Endodermal cell (in vitro differentiated cells): Measurements from ENCODE around the gene NUDT21. TPM values are rescaled to one million over a fixed set of nuclear protein-coding genes. Genes with fewer than 3 reads are reported as not detected.

Experiments
- DNase-seq: peaks from one replicate; pipeline ENCODE4 v3.0.0-alpha.2; 2017
- H3K27ac ChIP-seq: 2 replicates; pipeline ENCODE4 v1.5.1; 2013; ENCODE audit warnings: mild to moderate bottlenecking, low read depth, low read length, moderate library complexity
- H3K27me3 ChIP-seq: 2 replicates; pipeline ENCODE4 v1.6.1; 2013; ENCODE audit warnings: mild to moderate bottlenecking, low read length, moderate library complexity; ENCODE audit not compliant: insufficient read depth, control insufficient read depth, poor library complexity, severe bottlenecking
- H3K36me3 ChIP-seq: 2 replicates; pipeline ENCODE4 v1.7.0; 2013; ENCODE audit warnings: mild to moderate bottlenecking, low read length, moderate library complexity; ENCODE audit not compliant: control insufficient read depth, insufficient read depth
- H3K4me1 ChIP-seq: one replicate; pipeline ENCODE4 v1.7.0; 2013; ENCODE audit warnings: low read length; ENCODE audit not compliant: control insufficient read depth, insufficient read depth
- H3K4me3 ChIP-seq: 2 replicates; pipeline ENCODE4 v1.5.1; 2013; ENCODE audit warnings: mild to moderate bottlenecking, low read length, moderate library complexity
- H3K9ac ChIP-seq: 2 replicates; pipeline ENCODE4 v1.6.1; 2013; ENCODE audit warnings: mild to moderate bottlenecking, low read length, moderate library complexity; ENCODE audit not compliant: poor library complexity, severe bottlenecking; ENCODE audit errors: extremely low read depth
- H3K9me3 ChIP-seq: 2 replicates; pipeline ENCODE4 v1.6.1; 2013; ENCODE audit warnings: mild to moderate bottlenecking, low read length, moderate library complexity; ENCODE audit not compliant: control insufficient read depth
- H3K27ac Mint-ChIP-seq: 2 replicates; pipeline ENCODE4 v1.8.0; 2020; ENCODE audit warnings: mixed read lengths
- H3K27me3 Mint-ChIP-seq: 2 replicates; pipeline ENCODE4 v1.8.0; 2021; ENCODE audit warnings: mild to moderate bottlenecking, mixed read lengths; ENCODE audit not compliant: insufficient read depth
- H3K36me3 Mint-ChIP-seq: 2 replicates; pipeline ENCODE4 v1.8.0; 2020; ENCODE audit warnings: low read depth, mixed read lengths
- H3K4me1 Mint-ChIP-seq: 2 replicates; pipeline ENCODE4 v1.8.0; 2020; ENCODE audit warnings: mixed read lengths
- H3K4me3 Mint-ChIP-seq: 2 replicates; pipeline ENCODE4 v1.8.0; 2020; ENCODE audit warnings: mild to moderate bottlenecking, moderate library complexity, mixed read lengths
- H3K9me3 Mint-ChIP-seq: 2 replicates; pipeline ENCODE4 v1.8.0; 2020; ENCODE audit warnings: mild to moderate bottlenecking, mixed read lengths
- WGBS, 2 experiments: methylation state at CpG; one replicate each; pipeline versions ENCODE4 v1.1.5 to v1.1.7; 2013; ENCODE audit warnings: missing lambda C conversion rate in 2 of 2, mixed read lengths in 1 of 2; ENCODE audit not compliant: insufficient coverage in 1 of 2, insufficient read length in 1 of 2; 5-methylcytosine and 5-hydroxymethylcytosine counted together
- total RNA-seq, 2 donors: library from RNA; stranded (reverse); fragmentation: NEBNext Ultra II Directional in 1 of 2; extraction: Animal tissue kit (Norgen Biotek cat#: 25700) in 1 of 2; gene quantifications; 2 replicates in 1 of 2; 3 replicates in 1 of 2; pipeline ENCODE4 v1.2.1, GENCODE V29; 2021
- TF ChIP-seq, protein P1 (sequence below): fragments of 200-600 bp; sonication (generic); conservative IDR thresholded peaks from 2 replicates; pipeline ENCODE4 v1.5.0; 2021; ENCODE audit warnings: antibody characterized with exemption, mild to moderate bottlenecking

Gene NUDT21
- total RNA-seq, 2 donors from 2014 or later: 177 to 185 TPM

DNA sequence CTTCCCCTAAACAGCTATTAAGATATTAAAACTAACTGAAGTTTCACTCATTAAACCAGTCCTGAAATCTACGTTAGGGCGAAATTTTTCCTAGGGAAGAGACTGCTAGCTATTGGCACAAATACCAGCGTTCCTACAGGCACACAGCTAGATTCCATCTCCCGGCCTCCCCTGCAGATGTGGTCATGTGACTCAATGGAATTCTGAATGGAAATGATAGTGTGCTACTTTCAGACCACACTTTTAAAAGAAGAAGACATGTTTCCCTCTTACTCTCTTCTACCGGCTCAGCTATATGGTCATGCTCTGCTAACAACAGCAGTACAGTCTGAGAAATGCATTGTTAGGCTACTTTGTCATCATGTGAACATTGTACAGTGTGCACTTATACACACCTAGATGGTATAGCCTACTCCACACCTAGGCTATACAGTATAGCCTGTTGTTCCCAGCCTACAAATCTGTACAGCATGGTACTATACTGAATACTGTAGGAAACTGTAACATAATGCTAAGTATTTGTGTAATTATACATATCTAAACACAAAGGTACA lies 31.6 kb upstream of the NUDT21 start:
- no peak overlapping the region for H3K4me3 Mint-ChIP-seq
- no peaks in the 10 kb centered on the region for H3K9me3 ChIP-seq
- WGBS, 2 experiments: 94% methylated on average over 5 of the region's 5 CpGs; no CpG with 5 or more reads in 1 of the 2 experiments

DNA sequence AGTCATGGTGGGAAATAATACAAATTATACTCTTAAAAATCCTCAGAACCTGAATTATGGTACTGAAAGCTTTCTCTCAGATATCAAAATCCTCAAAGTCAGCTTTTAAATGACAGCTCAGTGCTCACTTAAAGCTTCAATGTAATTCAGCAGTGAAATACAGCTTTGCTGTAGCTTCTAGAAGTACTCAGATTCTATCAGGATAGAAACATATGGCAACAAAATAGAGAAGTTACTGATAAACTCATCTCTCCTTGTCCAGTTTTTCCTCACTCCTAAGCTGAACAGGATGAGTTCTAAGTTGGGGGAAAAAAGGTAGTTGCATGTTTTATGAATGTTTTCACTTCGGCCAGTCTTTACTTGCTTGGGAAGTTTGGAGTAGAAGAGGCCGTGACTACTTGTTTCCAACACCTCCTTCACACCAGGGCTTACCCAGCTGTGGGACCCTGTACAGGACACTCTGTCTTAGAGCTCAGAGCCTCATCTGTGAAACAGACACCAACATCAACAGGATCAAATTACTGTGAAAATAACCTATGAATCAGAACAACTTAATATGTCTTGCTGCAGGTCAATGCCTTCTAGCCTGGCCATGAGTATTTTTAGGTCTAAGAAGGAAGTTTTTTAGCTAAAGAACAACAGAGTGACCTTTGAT lies 30.5 kb upstream of the NUDT21 start:
- Mint-ChIP-seq H3K4me3 (no peak overlapping the region), H3K36me3 (peaks cover 48% of the 10 kb centered on the region), H3K9me3 (no peaks in the 10 kb centered on the region), H3K27ac (no peak overlapping the region), H3K27me3 (no peaks in the 10 kb centered on the region), H3K4me1 (peaks cover 4% of the 10 kb centered on the region)
- no peak for DNase-seq
- H3K9ac ChIP-seq: no peak overlapping the region
- no peaks in the 10 kb centered on the region for H3K9me3 ChIP-seq
- no peaks in the 10 kb centered on the region for H3K27me3 ChIP-seq
- peaks cover 2% of the 10 kb centered on the region for H3K4me1 ChIP-seq
- TF ChIP-seq, protein P1, sequence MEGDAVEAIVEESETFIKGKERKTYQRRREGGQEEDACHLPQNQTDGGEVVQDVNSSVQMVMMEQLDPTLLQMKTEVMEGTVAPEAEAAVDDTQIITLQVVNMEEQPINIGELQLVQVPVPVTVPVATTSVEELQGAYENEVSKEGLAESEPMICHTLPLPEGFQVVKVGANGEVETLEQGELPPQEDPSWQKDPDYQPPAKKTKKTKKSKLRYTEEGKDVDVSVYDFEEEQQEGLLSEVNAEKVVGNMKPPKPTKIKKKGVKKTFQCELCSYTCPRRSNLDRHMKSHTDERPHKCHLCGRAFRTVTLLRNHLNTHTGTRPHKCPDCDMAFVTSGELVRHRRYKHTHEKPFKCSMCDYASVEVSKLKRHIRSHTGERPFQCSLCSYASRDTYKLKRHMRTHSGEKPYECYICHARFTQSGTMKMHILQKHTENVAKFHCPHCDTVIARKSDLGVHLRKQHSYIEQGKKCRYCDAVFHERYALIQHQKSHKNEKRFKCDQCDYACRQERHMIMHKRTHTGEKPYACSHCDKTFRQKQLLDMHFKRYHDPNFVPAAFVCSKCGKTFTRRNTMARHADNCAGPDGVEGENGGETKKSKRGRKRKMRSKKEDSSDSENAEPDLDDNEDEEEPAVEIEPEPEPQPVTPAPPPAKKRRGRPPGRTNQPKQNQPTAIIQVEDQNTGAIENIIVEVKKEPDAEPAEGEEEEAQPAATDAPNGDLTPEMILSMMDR: no peak
- no peak overlapping the region for H3K4me3 ChIP-seq
- peaks cover 68% of the 10 kb centered on the region for H3K36me3 ChIP-seq
- 94 to 100% methylated on average over 1 to 2 of the region's 2 CpGs for WGBS, 2 experiments
- H3K27ac ChIP-seq: no peak overlapping the region

More for the DNA sequence above, 31.6 kb upstream of the NUDT21 start:
- H3K4me1 Mint-ChIP-seq: peaks cover 3% of the 10 kb centered on the region
- Histone ChIP-seq H3K27me3 (no peaks in the 10 kb centered on the region), H3K4me1 (peaks cover 2% of the 10 kb centered on the region), H3K27ac (no peak overlapping the region), H3K4me3 (no peak overlapping the region), H3K9ac (no peak overlapping the region), H3K36me3 (peaks cover 57% of the 10 kb centered on the region)
- no peak for DNase-seq
- H3K36me3 Mint-ChIP-seq: peaks cover 38% of the 10 kb centered on the region
- no peaks in the 10 kb centered on the region for H3K9me3 Mint-ChIP-seq
- TF ChIP-seq, protein P1: no peak
- H3K27ac Mint-ChIP-seq: no peak overlapping the region
- no peaks in the 10 kb centered on the region for H3K27me3 Mint-ChIP-seq

DNA sequence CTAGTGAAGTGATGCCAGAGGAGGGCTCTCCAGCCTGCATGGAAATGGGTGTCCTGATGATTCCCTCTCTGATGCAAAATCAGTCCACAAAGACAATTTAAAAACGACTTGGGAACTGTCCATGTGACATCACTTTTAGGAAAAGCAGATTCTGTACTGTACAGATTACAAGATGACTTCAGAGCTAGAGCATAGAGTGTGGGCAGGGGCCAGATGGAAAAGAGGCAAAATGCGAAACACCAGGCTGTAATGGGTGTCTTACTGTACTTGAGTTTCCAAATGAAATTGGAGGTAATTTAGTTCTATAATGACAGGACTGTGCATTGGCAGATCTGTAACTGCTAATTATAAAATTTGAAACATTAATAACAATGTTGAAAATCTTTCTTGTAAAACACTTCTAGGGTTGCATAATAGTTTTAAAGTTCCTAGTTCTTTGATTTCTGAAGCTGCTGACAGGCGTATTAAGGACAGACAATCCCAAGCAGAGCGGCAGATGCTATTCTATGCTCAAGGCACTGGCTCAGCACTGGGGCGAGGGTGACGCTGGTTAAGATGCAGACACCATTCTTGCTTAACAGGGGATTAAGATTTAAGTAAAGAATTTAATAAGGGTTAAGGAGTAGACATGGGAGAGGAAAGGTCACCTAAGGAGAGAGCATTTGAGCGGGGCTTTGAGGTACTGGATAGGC lies 29.8 kb upstream of the NUDT21 start:
- H3K27ac ChIP-seq: no peak overlapping the region
- H3K27ac Mint-ChIP-seq: no peak overlapping the region
- H3K27me3 ChIP-seq: no peaks in the 10 kb centered on the region
- peaks cover 51% of the 10 kb centered on the region for H3K36me3 Mint-ChIP-seq
- no peaks in the 10 kb centered on the region for H3K27me3 Mint-ChIP-seq
- H3K4me3 Mint-ChIP-seq: no peak overlapping the region
- peaks cover 69% of the 10 kb centered on the region for H3K36me3 ChIP-seq
- no peak for DNase-seq
- H3K9ac ChIP-seq: no peak overlapping the region
- H3K4me1 ChIP-seq: peaks cover 2% of the 10 kb centered on the region
- no peak overlapping the region for H3K4me3 ChIP-seq
- WGBS, 2 experiments: 87 to 89% methylated on average over 5 to 7 of the region's 7 CpGs
- peaks cover 8% of the 10 kb centered on the region for H3K4me1 Mint-ChIP-seq
- H3K9me3 Mint-ChIP-seq: no peaks in the 10 kb centered on the region
- TF ChIP-seq, protein P1: no peak
- H3K9me3 ChIP-seq: no peaks in the 10 kb centered on the region
